Peyer's patch (tissue), 4 donors: ENCODE data around the gene PSORS1C2. TPM values are rescaled to one million over a fixed set of nuclear protein-coding genes. Genes with fewer than 3 reads are reported as not detected.

Experiments
- DNase-seq, 3 donors: peaks; one replicate each; pipeline ENCODE4 v3.0.0-alpha.2; 2017 to 2019
- H3K27ac ChIP-seq, 4 donors: fragments of 200-600 bp; sonication (generic); one replicate each; pipeline ENCODE4 v1.5.1; 2016 to 2019
- H3K27me3 ChIP-seq, 2 donors: fragments of 200-600 bp; sonication (generic); one replicate each; pipeline ENCODE4 v1.5.1; 2019
- H3K36me3 ChIP-seq, 3 donors: fragments of 200-600 bp; sonication (generic); one replicate each; pipeline ENCODE4 v1.5.1; 2016 to 2019
- H3K4me1 ChIP-seq, 4 donors: fragments of 200-600 bp; sonication (generic); one replicate each; pipeline ENCODE4 v1.5.1; 2016 to 2019
- H3K4me3 ChIP-seq, 4 donors: fragments of 200-600 bp; sonication (generic); 1 replicate in 3 of 4; 2 replicates in 1 of 4; pipeline ENCODE4 v1.5.1; 2016 to 2019; ENCODE audit warnings: mild to moderate bottlenecking in 1 of 4
- H3K9me3 ChIP-seq, 4 donors: fragments of 200-600 bp; sonication (generic); one replicate each; pipeline ENCODE4 v1.5.1; 2016 to 2019; ENCODE audit warnings: mild to moderate bottlenecking in 1 of 4
- CTCF ChIP-seq, 6 experiments: fragments of 450-650 bp in 4 of 6; fragments of 200-600 bp in 2 of 6; sonication (generic) in 1 of 6; IDR thresholded peaks; one replicate each; pipeline ENCODE4 v1.5.1; 2017 to 2019; ENCODE audit warnings: antibody characterized with exemption in 6 of 6, mild to moderate bottlenecking in 3 of 6, moderate library complexity in 1 of 6
- POLR2A ChIP-seq, 2 donors: fragments of 450-650 bp; IDR thresholded peaks; one replicate each; pipeline ENCODE4 v1.5.1; 2017; ENCODE audit warnings: antibody characterized with exemption in 2 of 2, mild to moderate bottlenecking in 2 of 2, moderate library complexity in 2 of 2
- total RNA-seq, 4 donors: library from RNA; depleted of rRNA; stranded (reverse); fragments of >200 nt; gene quantifications; one replicate each; pipeline ENCODE4 v1.1.0, GENCODE V29; 2016

Gene PSORS1C2
- total RNA-seq, 4 donors from 2014 or later: not detected

- Histone ChIP-seq H3K27me3 (no peaks in the 10 kb centered on the region), H3K27ac (peak overlapping the region in 3 of 4 donors; percentile 44 to 91 (median 79)), H3K4me1 (peaks cover 0 to 16% (median 0%) of the 10 kb centered on the region in 4 donors), H3K4me3 (peak overlapping the region in 1 of 4 donors; percentile 19), H3K36me3 (peaks cover 0 to 3% (median 0%) of the 10 kb centered on the region in 3 donors), H3K9me3 (no peaks in the 10 kb centered on the region)
- no peak for DNase-seq
- TF ChIP-seq POLR2A (IDR thresholded peaks at IDR 0.05): no peak
- no peak for TF ChIP-seq CTCF (IDR thresholded peaks at IDR 0.05)
These were observed 6.5 kb upstream of the PSORS1C2 start for GRCh38 chr6:31145386-31145785.

GRCh38 chr6:31144970-31145340 is 6.1 kb upstream of the PSORS1C2 start:
- H3K4me3 ChIP-seq: peak overlapping the region in 2 of 4 donors; percentile 19 to 32
- H3K27ac ChIP-seq: peak overlapping the region in 3 of 4 donors; percentile 44 to 91 (median 79)
- DNase-seq: peak in 2 of 3 donors; percentile 61 to 82
- peak in 1 of 6 experiments; percentile 27 for TF ChIP-seq CTCF (IDR thresholded peaks at IDR 0.05)
- TF ChIP-seq POLR2A (IDR thresholded peaks at IDR 0.05): no peak
- peaks cover 0 to 16% (median 0%) of the 10 kb centered on the region in 4 donors for H3K4me1 ChIP-seq
- no peaks in the 10 kb centered on the region for H3K27me3 ChIP-seq
- no peaks in the 10 kb centered on the region for H3K9me3 ChIP-seq
- no peaks in the 10 kb centered on the region for H3K36me3 ChIP-seq

GRCh38 chr6:31144296-31144969 is 5.6 kb upstream of the PSORS1C2 start:
- Histone ChIP-seq H3K36me3 (no peaks in the 10 kb centered on the region), H3K9me3 (no peaks in the 10 kb centered on the region), H3K4me1 (peaks cover 0 to 16% (median 0%) of the 10 kb centered on the region in 4 donors), H3K4me3 (peak overlapping the region in 2 of 4 donors; percentile 19 to 32), H3K27ac (peak overlapping the region in 3 of 4 donors; percentile 44 to 91 (median 79)), H3K27me3 (no peaks in the 10 kb centered on the region)
- DNase-seq: peak in 2 of 3 donors; percentile 78 to 84
- TF ChIP-seq POLR2A (IDR thresholded peaks at IDR 0.05): peak; percentile 60 to 84
- TF ChIP-seq CTCF (IDR thresholded peaks at IDR 0.05): no peak

GRCh38 chr6:31143148-31143547 is 4.3 kb upstream of the PSORS1C2 start:
- H3K27ac ChIP-seq: peak overlapping the region in 3 of 4 donors; percentile 40 to 91 (median 79)

GRCh38 chr6:31142361-31142761 is 3.5 kb upstream of the PSORS1C2 start:
- Histone ChIP-seq H3K36me3 (no peaks in the 10 kb centered on the region), H3K4me3 (no peak overlapping the region), H3K9me3 (no peaks in the 10 kb centered on the region), H3K27ac (no peak overlapping the region), H3K4me1 (peaks cover 0 to 23% (median 3%) of the 10 kb centered on the region in 4 donors), H3K27me3 (no peaks in the 10 kb centered on the region)
- DNase-seq: no peak
- TF ChIP-seq CTCF (IDR thresholded peaks at IDR 0.05): no peak
- TF ChIP-seq POLR2A (IDR thresholded peaks at IDR 0.05): no peak

More at GRCh38 chr6:31143148-31143547, 4.3 kb upstream of the PSORS1C2 start:
- Histone ChIP-seq H3K27me3 (no peaks in the 10 kb centered on the region), H3K4me3 (no peak overlapping the region), H3K9me3 (no peaks in the 10 kb centered on the region), H3K4me1 (peaks cover 0 to 17% (median under 1%) of the 10 kb centered on the region in 4 donors), H3K36me3 (no peaks in the 10 kb centered on the region)
- TF ChIP-seq CTCF (IDR thresholded peaks at IDR 0.05) (no peak), POLR2A (IDR thresholded peaks at IDR 0.05) (no peak)
- DNase-seq: no peak
